HEK293 (cell line): ENCODE data around the gene TAF5.

ENCODE experiments used
- CTCF ChIA-PET: fragments of 350-600 bp; formaldehyde crosslinking; extraction: SDS; loops from one replicate; lab custom pipeline; 2021; ENCODE audit warnings: antibody characterized with exemption; lab: Yijun Ruan, JAX
- POLR2A ChIA-PET: fragments of 300-600 bp; formaldehyde crosslinking; extraction: SDS; loops from one replicate; lab custom pipeline; 2020; ENCODE audit warnings: antibody characterized with exemption, inconsistent platforms; lab: Yijun Ruan, JAX
- H3K27ac ChIP-seq: fragments of 200-500 bp; sonication (Bioruptor generic); 2 replicates; pipeline ENCODE4 v1.5.1; 2014; ENCODE audit warnings: low read depth, low read length, control low read depth, inconsistent platforms; ENCODE audit errors: extremely low read depth
- H3K36me3 ChIP-seq, 2 experiments: fragments of 200-500 bp in 1 of 2; sonication (Bioruptor generic) in 1 of 2; 1 replicate in 1 of 2; 2 replicates in 1 of 2; pipeline ENCODE4 v1.5.1; 2014 to 2017; ENCODE audit warnings: inconsistent platforms in 2 of 2, low read length in 2 of 2; ENCODE audit not compliant: control insufficient read depth in 2 of 2, insufficient read depth in 1 of 2
- H3K4me1 ChIP-seq: fragments of 200-500 bp; sonication (Bioruptor generic); 2 replicates; pipeline ENCODE4 v1.5.1; 2014; ENCODE audit warnings: mild to moderate bottlenecking, low read length, inconsistent platforms; ENCODE audit not compliant: control insufficient read depth, insufficient read depth
- H3K4me3 ChIP-seq: 2 replicates; pipeline ENCODE4 v1.5.1; 2011; ENCODE audit warnings: low read depth, mild to moderate bottlenecking, control low read depth, low read length, moderate library complexity
- H3K9me3 ChIP-seq: fragments of 200-500 bp; sonication (Bioruptor generic); 2 replicates; pipeline ENCODE4 v1.5.1; 2014; ENCODE audit warnings: low read depth, low read length, inconsistent platforms; ENCODE audit not compliant: control insufficient read depth, insufficient read depth
- HOXD13 ChIP-seq: sonication (generic); formaldehyde crosslinking; IDR thresholded peaks from 2 replicates; pipeline ENCODE4 v1.8.0; 2022; ENCODE audit warnings: missing genetic modification reagents, borderline replicate concordance
- KLF1 ChIP-seq: fragments of 450-650 bp; formaldehyde crosslinking; IDR thresholded peaks from 2 replicates; pipeline ENCODE4 v1.5.1; 2016; ENCODE audit warnings: missing biosample characterization, missing genetic modification characterization
- KLF17 ChIP-seq: fragments of 450-650 bp; formaldehyde crosslinking; IDR thresholded peaks from 2 replicates; pipeline ENCODE4 v1.5.1; 2016; ENCODE audit warnings: missing biosample characterization, missing genetic modification characterization
- SALL2 ChIP-seq: fragments of 450-650 bp; formaldehyde crosslinking; IDR thresholded peaks from 2 replicates; pipeline ENCODE4 v1.5.0; 2017; ENCODE audit warnings: missing biosample characterization, mild to moderate bottlenecking, missing genetic modification characterization, borderline replicate concordance
- WT1 ChIP-seq: fragments of 450-650 bp; formaldehyde crosslinking; IDR thresholded peaks from 2 replicates; pipeline ENCODE4 v1.5.1; 2016; ENCODE audit warnings: missing biosample characterization, missing genetic modification characterization
- YY1 ChIP-seq: fragments of 450-650 bp; formaldehyde crosslinking; IDR thresholded peaks from 2 replicates; pipeline ENCODE4 v1.5.1; 2018; ENCODE audit warnings: missing biosample characterization, missing genetic modification characterization
- ZNF114 ChIP-seq: fragments of 450-650 bp; formaldehyde crosslinking; IDR thresholded peaks from 2 replicates; pipeline ENCODE4 v1.5.0; 2017; ENCODE audit warnings: missing biosample characterization, missing genetic modification characterization
- ZNF138 ChIP-seq: fragments of 450-650 bp; formaldehyde crosslinking; IDR thresholded peaks from 2 replicates; pipeline ENCODE4 v1.5.1; 2016; ENCODE audit warnings: missing biosample characterization, missing genetic modification characterization, borderline replicate concordance
- ZNF146 ChIP-seq: fragments of 450-650 bp; formaldehyde crosslinking; IDR thresholded peaks from 2 replicates; pipeline ENCODE4 v1.5.1; 2016; ENCODE audit warnings: missing biosample characterization, missing genetic modification characterization
- ZNF148 ChIP-seq: fragments of 450-650 bp; formaldehyde crosslinking; IDR thresholded peaks from 2 replicates; pipeline ENCODE4 v1.5.0; 2017; ENCODE audit warnings: missing biosample characterization, missing genetic modification characterization, borderline replicate concordance
- ZNF16 ChIP-seq: fragments of 450-650 bp; formaldehyde crosslinking; IDR thresholded peaks from 2 replicates; pipeline ENCODE4 v1.5.1; 2016; ENCODE audit warnings: low read depth, missing biosample characterization, missing genetic modification characterization
- ZNF223 ChIP-seq: fragments of 450-650 bp; formaldehyde crosslinking; IDR thresholded peaks from 2 replicates; pipeline ENCODE4 v1.5.1; 2016; ENCODE audit warnings: missing biosample characterization, missing genetic modification characterization
- ZNF48 ChIP-seq: fragments of 450-650 bp; formaldehyde crosslinking; IDR thresholded peaks from 2 replicates; pipeline ENCODE4 v1.5.1; 2016; ENCODE audit warnings: missing biosample characterization, missing genetic modification characterization
- ZNF645 ChIP-seq: fragments of 450-650 bp; formaldehyde crosslinking; IDR thresholded peaks from 2 replicates; pipeline ENCODE4; 2016; ENCODE audit warnings: missing biosample characterization, missing genetic modification characterization
- ZNF785 ChIP-seq: fragments of 450-650 bp; formaldehyde crosslinking; IDR thresholded peaks from 2 replicates; pipeline ENCODE4 v1.5.1; 2016; ENCODE audit warnings: missing biosample characterization, missing genetic modification characterization
- TF ChIP-seq, protein P1 (sequence below): fragments of 450-650 bp; formaldehyde crosslinking; IDR thresholded peaks from 2 replicates; pipeline ENCODE4 v1.5.1; 2016; ENCODE audit warnings: missing biosample characterization, missing genetic modification characterization, borderline replicate concordance

Gene TAF5

GRCh38 chr10:103427866-103428265, 60.1 kb downstream of the TAF5 start:
- ChIA-PET POLR2A (no interaction called here), CTCF (interaction anchor here (1.0 to 2.7 kb wide), 2 partner anchors 12 to 58 kb away, joined by 3 to 10 read pairs; no protein-coding TSS in a partner anchor)
- TF ChIP-seq ZNF785 (tag by site-specific recombination), result no peak
- no peak for TF ChIP-seq ZNF223 (tag by site-specific recombination)
- no peak for TF ChIP-seq ZNF48 (tag by site-specific recombination)
- no peak for TF ChIP-seq ZNF146 (tag by site-specific recombination)
- TF ChIP-seq KLF1 (tag by site-specific recombination), result no peak
- TF ChIP-seq ZNF114 (tag by site-specific recombination), result no peak
- no peak for TF ChIP-seq ZNF148
- no peak for TF ChIP-seq SALL2 (tag by site-specific recombination)
- TF ChIP-seq YY1, result no peak
- TF ChIP-seq ZNF138 (tag by site-specific recombination), result no peak
- TF ChIP-seq ZNF16 (tag by site-specific recombination), result no peak
- TF ChIP-seq, all 188 proteins: peak for 0
- Histone ChIP-seq H3K27ac (no peak overlapping the region), H3K9me3 (no peaks in the 10 kb centered on the region), H3K4me1 (no peaks in the 10 kb centered on the region), H3K4me3 (no peak overlapping the region), H3K36me3 (peaks cover 50 to 92% of the 10 kb centered on the region in 2 experiments)

DNA sequence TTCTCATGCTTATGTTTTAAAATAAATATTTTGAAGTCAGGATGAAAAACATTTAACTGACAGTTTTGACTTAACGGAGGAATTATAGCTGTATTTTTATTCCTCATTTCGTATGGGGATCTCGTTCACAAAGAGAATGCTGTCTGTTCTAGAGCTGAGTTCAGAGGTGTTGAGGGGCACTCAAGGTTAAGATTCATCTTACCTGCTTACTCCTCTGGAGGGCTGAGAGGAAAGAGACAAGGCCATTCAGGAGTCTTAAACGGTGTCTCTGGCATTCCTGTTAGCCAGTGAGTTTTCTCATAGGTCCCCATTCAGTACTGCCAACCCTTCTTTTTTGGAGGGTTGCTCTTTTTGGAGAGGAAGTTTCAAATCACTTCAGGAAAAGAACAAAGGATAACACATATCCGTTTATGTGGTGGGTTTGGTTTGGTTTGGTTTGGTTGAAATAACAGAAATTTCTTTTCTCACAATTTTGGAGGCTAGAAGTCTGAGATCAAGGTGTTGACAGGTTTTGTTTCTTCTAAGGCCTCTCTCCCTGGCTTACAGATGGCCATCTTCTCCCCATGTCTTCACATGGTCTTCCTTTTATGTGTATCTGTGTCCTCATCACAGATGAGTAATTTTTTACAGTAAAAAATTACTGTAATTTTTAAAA, 61.3 kb downstream of the TAF5 start:
- Histone ChIP-seq H3K4me1 (no peaks in the 10 kb centered on the region), H3K9me3 (no peaks in the 10 kb centered on the region), H3K4me3 (no peak overlapping the region), H3K36me3 (peaks cover 47 to 92% of the 10 kb centered on the region in 2 experiments), H3K27ac (no peak overlapping the region)
- TF ChIP-seq HOXD13 (CRISPR knock-in tag) (no peak), ZNF645 (tag by site-specific recombination) (no peak), WT1 (tag by site-specific recombination) (no peak), KLF17 (tag by site-specific recombination) (no peak)
- TF ChIP-seq, protein P1, sequence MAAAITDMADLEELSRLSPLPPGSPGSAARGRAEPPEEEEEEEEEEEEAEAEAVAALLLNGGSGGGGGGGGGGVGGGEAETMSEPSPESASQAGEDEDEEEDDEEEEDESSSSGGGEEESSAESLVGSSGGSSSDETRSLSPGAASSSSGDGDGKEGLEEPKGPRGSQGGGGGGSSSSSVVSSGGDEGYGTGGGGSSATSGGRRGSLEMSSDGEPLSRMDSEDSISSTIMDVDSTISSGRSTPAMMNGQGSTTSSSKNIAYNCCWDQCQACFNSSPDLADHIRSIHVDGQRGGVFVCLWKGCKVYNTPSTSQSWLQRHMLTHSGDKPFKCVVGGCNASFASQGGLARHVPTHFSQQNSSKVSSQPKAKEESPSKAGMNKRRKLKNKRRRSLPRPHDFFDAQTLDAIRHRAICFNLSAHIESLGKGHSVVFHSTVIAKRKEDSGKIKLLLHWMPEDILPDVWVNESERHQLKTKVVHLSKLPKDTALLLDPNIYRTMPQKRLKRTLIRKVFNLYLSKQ (tag by site-specific recombination), result no peak
- CTCF ChIA-PET, result interaction anchor here (1.0 kb wide), 1 partner anchor 13 kb away, joined by 3 read pairs; no protein-coding TSS in a partner anchor
- POLR2A ChIA-PET, result no interaction called here
